IPS-20b (cell line): ENCODE results near the gene ADORA2B.

Source experiments
- H3K27ac ChIP-seq: one replicate; pipeline ENCODE4 v1.5.1; 2013; ENCODE audit warnings: low read length
- H3K27me3 ChIP-seq: 2 replicates; pipeline ENCODE4 v1.6.1; 2013; ENCODE audit warnings: mild to moderate bottlenecking, low read length, inconsistent platforms; ENCODE audit not compliant: insufficient read depth
- H3K36me3 ChIP-seq: 2 replicates; pipeline ENCODE4 v1.6.1; 2013; ENCODE audit warnings: low read depth, mild to moderate bottlenecking, inconsistent platforms, low read length, moderate library complexity; ENCODE audit not compliant: insufficient read depth
- H3K4me1 ChIP-seq: 2 replicates; pipeline ENCODE4 v1.6.1; 2013; ENCODE audit warnings: mild to moderate bottlenecking, control low read depth, inconsistent platforms, low read length, moderate library complexity; ENCODE audit not compliant: insufficient read depth
- H3K4me3 ChIP-seq: 2 replicates; pipeline ENCODE4 v1.5.1; 2013; ENCODE audit warnings: mild to moderate bottlenecking, low read length, inconsistent platforms
- H3K9ac ChIP-seq: 2 replicates; pipeline ENCODE4 v1.6.1; 2013; ENCODE audit warnings: low read depth, mild to moderate bottlenecking, inconsistent platforms, low read length, moderate library complexity
- H3K9me3 ChIP-seq: 2 replicates; pipeline ENCODE4 v1.6.1; 2013; ENCODE audit warnings: mild to moderate bottlenecking, low read depth, low read length, inconsistent platforms; ENCODE audit not compliant: insufficient read depth

ADORA2B gene

GRCh38 chr17:15913826-15914225 is 31.1 kb upstream of the ADORA2B start:
- Histone ChIP-seq H3K4me3 (no peak overlapping the region), H3K27me3 (no peaks in the 10 kb centered on the region), H3K36me3 (no peaks in the 10 kb centered on the region), H3K9me3 (no peaks in the 10 kb centered on the region; the same call in 1 of the 2 replicates), H3K9ac (no peak overlapping the region), H3K27ac (no peak overlapping the region), H3K4me1 (0 out of 2 replicates have a peak, but pooled peaks cover 3% of the 10 kb centered on the region)

DNA sequence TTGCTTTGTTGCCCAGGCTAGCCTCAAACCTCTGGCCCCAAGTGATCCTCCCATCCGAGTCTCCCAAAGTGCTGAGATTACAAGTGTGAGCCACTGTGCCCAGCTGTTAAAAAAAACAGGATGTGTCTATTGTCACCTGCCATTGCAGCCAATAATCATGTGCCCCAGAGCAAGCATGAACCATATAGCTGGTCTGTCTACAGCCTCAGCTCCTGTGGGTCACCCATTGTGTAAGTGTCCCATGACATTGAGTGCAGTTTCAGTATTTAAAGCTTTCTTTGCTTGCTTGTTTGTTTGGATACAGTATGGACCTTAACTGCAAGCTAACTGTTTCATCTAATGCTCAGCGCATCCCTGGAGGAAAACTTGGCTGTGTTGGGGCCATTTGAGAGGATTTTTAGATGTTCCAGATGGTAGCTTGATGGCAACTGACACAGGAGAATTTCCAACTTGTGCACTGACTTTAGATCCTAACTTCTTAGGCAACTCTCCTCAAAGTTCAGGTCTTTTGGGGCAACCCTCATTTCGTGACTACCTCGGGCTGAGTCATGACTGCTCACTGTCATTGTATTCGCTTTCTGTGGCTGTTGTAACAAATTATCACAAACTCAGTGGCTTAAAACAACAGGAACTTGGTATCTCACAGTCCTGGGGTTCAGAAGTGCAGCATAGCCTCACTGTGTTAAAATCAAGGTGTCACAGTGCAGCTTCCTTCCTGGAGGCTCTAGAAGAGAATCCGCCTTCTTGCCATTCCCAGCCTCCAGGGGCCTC is 30.3 kb upstream of the ADORA2B start:
- no peaks in the 10 kb centered on the region for H3K4me1 ChIP-seq
- no peak overlapping the region for H3K27ac ChIP-seq
- no peaks in the 10 kb centered on the region; the same call in 1 of the 2 replicates for H3K9me3 ChIP-seq
- no peak overlapping the region for H3K9ac ChIP-seq
- no peaks in the 10 kb centered on the region for H3K36me3 ChIP-seq
- no peaks in the 10 kb centered on the region for H3K27me3 ChIP-seq
- H3K4me3 ChIP-seq: no peak overlapping the region

DNA sequence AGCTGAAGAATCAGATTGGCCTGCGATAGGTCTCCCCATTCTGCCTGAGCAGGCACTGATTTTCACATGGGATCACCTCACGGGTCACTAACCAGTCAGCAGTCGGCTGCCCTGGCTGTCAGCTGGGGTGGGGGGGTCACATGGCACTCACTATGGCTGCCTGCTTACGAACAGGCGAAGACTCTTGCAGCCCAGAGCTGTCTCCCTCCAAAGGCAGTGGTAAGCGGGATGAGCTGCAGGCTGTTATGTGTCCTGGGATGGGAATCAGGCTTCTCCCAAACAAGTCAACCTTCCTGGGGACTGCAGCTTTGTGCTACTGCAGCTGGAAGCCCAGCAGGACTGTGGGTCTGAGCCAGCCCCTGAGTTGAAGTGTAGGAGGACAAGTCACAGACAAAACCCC is 29.0 kb upstream of the ADORA2B start:
- no peak overlapping the region for H3K9ac ChIP-seq
- H3K9me3 ChIP-seq: no peaks in the 10 kb centered on the region; the same call in 1 of the 2 replicates
- H3K4me1 ChIP-seq: no peaks in the 10 kb centered on the region
- no peaks in the 10 kb centered on the region for H3K36me3 ChIP-seq
- no peak overlapping the region for H3K4me3 ChIP-seq
- H3K27ac ChIP-seq: no peak overlapping the region
- no peaks in the 10 kb centered on the region for H3K27me3 ChIP-seq

DNA sequence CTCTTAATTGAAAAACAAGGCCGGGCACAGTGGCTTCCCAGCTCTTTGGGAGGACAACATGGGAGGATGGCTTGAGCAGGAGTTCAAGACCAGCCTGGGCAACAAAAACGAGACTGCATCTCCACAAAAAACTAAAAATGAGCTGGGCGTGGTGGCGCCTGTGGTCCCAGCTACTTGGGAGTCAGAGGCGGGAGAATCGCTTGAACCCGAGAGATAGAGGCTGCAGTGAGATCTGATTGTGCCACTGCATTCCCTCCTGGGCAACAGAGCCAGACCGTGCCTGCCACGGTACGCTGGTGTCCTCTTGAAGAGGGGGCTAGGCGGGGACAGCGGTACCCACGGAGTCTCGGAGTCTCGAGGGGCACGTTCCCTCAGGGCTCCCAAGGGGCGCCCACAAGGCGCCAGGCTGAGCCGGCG is 27.9 kb upstream of the ADORA2B start:
- Histone ChIP-seq H3K27ac (no peak overlapping the region), H3K4me3 (no peak overlapping the region), H3K36me3 (no peaks in the 10 kb centered on the region), H3K9me3 (no peaks in the 10 kb centered on the region; the same call in 1 of the 2 replicates), H3K27me3 (no peaks in the 10 kb centered on the region), H3K4me1 (no peaks in the 10 kb centered on the region), H3K9ac (no peak overlapping the region)

- no peaks in the 10 kb centered on the region for H3K36me3 ChIP-seq
- no peaks in the 10 kb centered on the region; the same call in 1 of the 2 replicates for H3K9me3 ChIP-seq
- H3K27ac ChIP-seq: no peak overlapping the region
- no peaks in the 10 kb centered on the region for H3K27me3 ChIP-seq
- H3K9ac ChIP-seq: no peak overlapping the region
- no peaks in the 10 kb centered on the region for H3K4me1 ChIP-seq
- no peak overlapping the region for H3K4me3 ChIP-seq
Measured at GRCh38 chr17:15917438-15918027, 27.4 kb upstream of the ADORA2B start.

- no peak overlapping the region for H3K4me3 ChIP-seq
- no peaks in the 10 kb centered on the region for H3K4me1 ChIP-seq
- no peaks in the 10 kb centered on the region for H3K36me3 ChIP-seq
- no peak overlapping the region for H3K9ac ChIP-seq
- H3K27me3 ChIP-seq: no peaks in the 10 kb centered on the region
- H3K27ac ChIP-seq: no peak overlapping the region
- no peaks in the 10 kb centered on the region; the same call in 1 of the 2 replicates for H3K9me3 ChIP-seq
Measured at GRCh38 chr17:15918261-15918660, 26.7 kb upstream of the ADORA2B start.

- Histone ChIP-seq H3K4me1 (no peaks in the 10 kb centered on the region), H3K4me3 (no peak overlapping the region), H3K27ac (no peak overlapping the region), H3K9ac (no peak overlapping the region), H3K36me3 (no peaks in the 10 kb centered on the region), H3K27me3 (no peaks in the 10 kb centered on the region), H3K9me3 (no peaks in the 10 kb centered on the region; the same call in 1 of the 2 replicates)
Measured at GRCh38 chr17:15918661-15919259, 26.2 kb upstream of the ADORA2B start.

- Histone ChIP-seq H3K9ac (no peak overlapping the region), H3K9me3 (no peaks in the 10 kb centered on the region; the same call in 1 of the 2 replicates), H3K36me3 (no peaks in the 10 kb centered on the region), H3K27ac (no peak overlapping the region), H3K27me3 (no peaks in the 10 kb centered on the region), H3K4me3 (no peak overlapping the region), H3K4me1 (no peaks in the 10 kb centered on the region)
Measured at GRCh38 chr17:15919466-15919865, 25.5 kb upstream of the ADORA2B start.

GRCh38 chr17:15920758-15921239 is 24.1 kb upstream of the ADORA2B start:
- H3K27ac ChIP-seq: no peak overlapping the region
- H3K9ac ChIP-seq: no peak overlapping the region

GRCh38 chr17:15921640-15922039 is 23.3 kb upstream of the ADORA2B start:
- H3K9ac ChIP-seq: no peak overlapping the region
- H3K27me3 ChIP-seq: no peaks in the 10 kb centered on the region
- no peaks in the 10 kb centered on the region; the same call in 1 of the 2 replicates for H3K9me3 ChIP-seq
- no peaks in the 10 kb centered on the region for H3K36me3 ChIP-seq
- H3K4me3 ChIP-seq: no peak overlapping the region
- no peaks in the 10 kb centered on the region for H3K4me1 ChIP-seq
- H3K27ac ChIP-seq: no peak overlapping the region

More at GRCh38 chr17:15920758-15921239, 24.1 kb upstream of the ADORA2B start:
- Histone ChIP-seq H3K4me3 (no peak overlapping the region), H3K36me3 (no peaks in the 10 kb centered on the region), H3K9me3 (no peaks in the 10 kb centered on the region; the same call in 1 of the 2 replicates), H3K27me3 (no peaks in the 10 kb centered on the region), H3K4me1 (no peaks in the 10 kb centered on the region)

DNA sequence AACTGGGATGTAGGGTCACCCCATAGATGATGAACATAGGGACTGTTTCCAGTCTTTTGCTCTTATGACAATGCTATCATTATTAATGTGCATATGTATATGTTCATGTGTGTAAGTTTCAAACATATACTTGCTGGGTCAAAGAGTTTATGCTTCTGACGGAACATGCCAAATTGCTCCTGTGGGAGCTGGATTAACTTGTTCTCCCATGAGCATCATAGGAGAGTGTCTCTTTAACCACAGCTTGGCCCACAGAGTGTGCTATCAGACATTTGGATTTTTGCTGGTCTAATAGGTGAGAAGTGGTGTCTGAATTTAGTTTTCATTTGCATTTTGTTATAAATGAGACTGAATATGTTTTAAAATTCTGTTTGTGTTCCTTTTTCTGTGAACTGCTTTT is 22.3 kb upstream of the ADORA2B start:
- H3K9me3 ChIP-seq: no peaks in the 10 kb centered on the region; the same call in 1 of the 2 replicates
- no peaks in the 10 kb centered on the region for H3K4me1 ChIP-seq
- no peaks in the 10 kb centered on the region for H3K36me3 ChIP-seq
- H3K27me3 ChIP-seq: no peaks in the 10 kb centered on the region
- no peak overlapping the region for H3K9ac ChIP-seq
- no peak overlapping the region for H3K27ac ChIP-seq
- H3K4me3 ChIP-seq: no peak overlapping the region
